ENCODE results near the gene EHHADH.

EHHADH gene

DNA sequence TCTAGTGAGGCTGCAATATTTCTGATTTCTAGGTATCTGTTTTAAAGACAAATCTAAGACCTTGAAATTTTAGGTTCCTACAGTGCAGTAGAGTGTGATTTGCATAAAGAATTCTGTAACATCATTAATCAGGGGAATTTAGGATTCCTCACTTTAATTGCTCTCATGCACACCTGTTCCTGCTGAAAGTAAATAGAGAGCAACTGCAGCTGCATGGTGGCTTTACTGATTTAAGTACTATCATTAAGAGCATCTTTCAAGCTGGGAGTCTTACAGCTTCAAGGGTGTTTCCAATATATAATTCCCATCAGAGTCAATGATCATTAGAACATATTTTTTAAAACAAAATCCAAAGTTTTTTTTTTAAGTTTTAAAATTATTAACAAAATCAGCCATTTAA lies 65.0 kb downstream of the EHHADH start:
- DNase-seq, result no peak

GRCh38 chr3:185187391-185187790 lies 66.5 kb downstream of the EHHADH start:
- no peak for DNase-seq

DNA sequence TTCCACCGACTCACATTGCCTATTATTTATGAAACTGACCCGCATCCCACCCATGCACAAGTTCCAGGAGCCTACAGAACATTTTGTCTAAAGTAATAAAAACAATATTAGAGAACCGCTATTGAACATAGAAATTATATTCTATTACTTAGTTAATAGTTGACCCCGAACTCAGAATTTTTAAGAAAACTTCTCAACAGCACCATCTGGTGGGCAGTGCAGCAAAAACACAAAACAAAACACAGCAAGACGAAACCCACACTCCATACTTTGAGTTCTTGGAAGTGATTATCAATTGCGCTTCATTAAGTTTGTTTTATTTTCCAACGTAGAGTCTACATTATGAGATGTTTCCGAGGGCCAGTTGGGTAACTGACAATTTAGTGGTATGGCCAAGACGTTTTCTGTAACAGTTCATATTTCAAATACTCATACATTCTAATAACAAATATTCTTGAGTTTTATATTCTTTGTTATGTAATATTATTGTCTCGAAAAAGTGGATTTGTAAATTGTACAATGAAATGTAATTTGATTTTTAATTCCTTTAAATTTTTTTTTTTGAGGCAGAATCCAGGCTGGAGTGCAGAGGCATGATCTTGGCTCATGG lies 77.0 kb downstream of the EHHADH start:
- peak; percentile 57 for DNase-seq

DNA sequence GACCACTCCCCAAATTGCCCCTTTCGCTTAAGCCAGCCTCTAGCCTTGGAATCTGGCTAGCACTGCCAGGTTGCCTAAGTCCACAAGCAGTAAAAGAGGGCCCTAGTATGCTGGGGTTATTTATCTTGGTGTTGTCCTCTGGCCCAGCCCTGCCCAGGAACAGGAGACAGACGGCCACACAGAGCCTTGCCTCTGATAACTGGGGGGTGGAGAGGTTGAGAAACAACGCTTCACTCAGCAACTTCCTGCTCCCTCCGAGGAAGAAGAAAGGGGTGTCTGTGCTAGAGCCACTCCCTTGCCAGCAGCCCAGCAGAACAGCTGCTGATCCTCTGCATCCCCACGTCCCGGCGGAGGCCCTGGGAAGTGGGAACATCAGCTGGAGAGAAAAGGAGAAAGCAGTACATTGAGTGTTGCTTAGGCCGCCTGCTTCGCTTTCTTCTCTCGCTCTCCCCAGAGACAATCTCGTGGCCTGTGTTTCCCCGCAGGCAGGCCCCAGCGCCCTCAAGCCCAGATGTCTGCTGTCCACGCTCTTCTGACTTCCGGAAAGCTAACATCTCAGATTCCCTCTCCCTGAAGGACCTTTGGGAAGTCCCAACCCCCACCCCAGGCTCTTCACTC lies 78.4 kb downstream of the EHHADH start:
- DNase-seq, result peak; percentile 24

- DNase-seq, result no peak
Observed at GRCh38 chr3:185172086-185173049, 81.5 kb downstream of the EHHADH start.

DNA sequence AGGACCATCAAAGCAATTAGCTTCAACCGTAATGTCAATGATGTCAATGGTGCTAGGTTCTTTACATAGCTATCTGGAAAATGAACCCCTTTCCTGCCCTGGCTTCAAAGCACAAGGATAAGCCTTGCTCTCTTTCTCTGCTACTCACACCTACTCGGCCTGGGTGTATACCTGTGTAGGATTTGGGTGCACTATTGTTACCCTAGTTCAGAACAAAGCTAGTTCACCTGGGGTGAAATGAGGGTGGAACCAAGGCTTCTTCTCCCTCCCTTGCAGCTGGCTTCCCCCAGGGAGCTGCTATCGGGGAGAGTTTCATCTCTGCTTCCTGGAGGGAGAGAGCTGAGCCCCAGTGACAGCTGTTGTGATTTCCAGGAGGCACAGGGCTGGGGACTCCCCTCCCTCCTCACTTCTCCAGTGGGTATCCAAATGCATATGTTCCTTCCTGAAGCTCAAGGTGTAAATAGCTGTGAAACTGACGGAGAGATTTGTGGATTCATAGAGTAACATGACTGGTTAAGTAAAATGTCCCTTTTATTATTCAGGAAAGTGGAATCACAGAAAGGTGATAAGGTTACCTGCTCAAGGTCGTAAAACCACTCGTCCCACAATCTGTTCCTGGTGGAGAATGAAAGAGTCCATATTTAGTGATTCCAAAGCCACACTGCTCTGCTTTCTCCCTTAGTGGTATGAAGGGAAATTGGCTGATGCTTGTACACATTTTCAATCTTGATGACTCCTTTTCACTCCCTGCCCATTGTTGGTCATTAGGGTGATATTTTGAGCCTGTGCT lies 89.2 kb downstream of the EHHADH start:
- DNase-seq, result no peak

DNA sequence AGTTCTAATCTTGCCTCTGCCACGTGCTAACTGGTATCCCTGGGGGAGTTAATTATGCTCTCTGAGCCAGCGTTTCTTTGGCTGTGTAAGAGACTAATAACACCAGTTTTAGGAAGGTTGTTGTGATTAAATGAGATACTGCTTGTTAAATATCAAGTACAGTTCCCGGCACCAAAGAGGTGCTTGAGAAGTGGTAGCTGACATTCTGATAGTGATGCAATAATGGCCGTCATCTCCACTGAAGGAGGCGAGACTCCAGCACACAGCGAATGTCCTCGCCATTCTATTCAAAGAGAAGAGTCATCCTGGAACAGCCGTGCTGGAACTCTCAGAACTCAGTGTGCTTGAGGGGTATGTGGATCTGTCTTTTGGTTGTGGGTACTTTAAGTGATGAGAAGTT lies 91.2 kb downstream of the EHHADH start:
- DNase-seq, result no peak

- no peak for DNase-seq
Observed at GRCh38 chr3:185161761-185162160, 92.1 kb downstream of the EHHADH start.

DNA sequence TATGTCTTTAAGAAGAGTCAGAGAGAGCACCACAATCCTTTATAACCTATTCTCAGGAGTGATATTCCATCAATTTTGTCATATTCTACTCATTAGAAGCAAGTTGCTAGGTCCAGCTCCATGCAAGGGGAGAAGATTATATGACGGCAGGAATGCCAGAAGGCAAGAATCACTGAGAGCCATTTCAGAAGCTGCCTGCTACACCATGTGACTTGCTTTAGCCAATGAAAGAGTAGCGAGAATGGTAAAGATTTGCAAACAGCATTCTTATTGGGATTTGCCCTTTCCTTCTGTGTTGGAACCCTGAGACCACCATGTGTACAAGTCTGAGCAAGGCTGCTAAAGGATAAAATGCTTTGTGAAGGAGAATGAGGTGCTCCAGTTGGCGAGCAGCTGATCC lies 96.5 kb downstream of the EHHADH start:
- DNase-seq, result no peak

GRCh38 chr3:185155678-185156077 lies 98.2 kb downstream of the EHHADH start:
- DNase-seq, result no peak

GRCh38 chr3:185153861-185154629 lies 99.8 kb downstream of the EHHADH start:
- DNase-seq, result no peak

GRCh38 chr3:185153171-185153771 lies 100.6 kb downstream of the EHHADH start:
- no peak for DNase-seq

DNA sequence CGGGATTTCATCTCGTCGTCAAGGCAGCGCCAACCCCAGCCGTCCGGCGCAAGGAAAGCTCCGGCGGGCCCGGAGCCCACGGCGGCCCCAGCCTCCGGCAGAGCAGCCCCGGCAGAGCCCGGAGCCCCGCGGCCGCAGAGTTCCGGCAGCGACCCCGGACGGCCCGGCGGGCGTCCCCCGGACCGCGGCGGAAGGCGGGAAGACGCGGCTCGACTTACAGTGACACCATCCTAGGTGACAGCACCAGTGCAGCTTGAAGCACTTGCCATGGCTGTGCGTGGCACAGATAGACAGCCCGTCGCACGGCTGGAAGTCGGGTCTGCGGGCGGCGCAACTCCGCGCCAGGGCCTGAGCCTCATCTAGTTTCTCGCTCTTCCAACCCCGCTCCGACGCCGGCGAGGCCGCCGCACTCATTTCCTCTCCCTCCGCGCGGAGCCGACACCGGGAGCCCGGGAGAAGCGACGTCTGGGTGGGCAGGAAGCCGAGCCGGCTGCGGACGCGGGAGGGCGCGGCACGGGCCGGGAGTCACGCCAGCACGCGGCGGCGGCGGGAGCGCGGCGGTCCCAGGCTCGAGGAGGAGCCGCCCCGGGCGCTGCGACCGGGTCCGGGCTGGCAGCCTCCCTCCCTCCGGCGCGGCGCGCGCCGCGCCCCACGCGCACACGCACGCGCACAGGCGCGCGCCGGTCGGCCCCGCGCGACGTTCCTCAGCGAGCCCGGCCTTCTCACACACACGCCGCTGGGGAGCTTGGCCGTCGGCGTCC lies 101.3 kb downstream of the EHHADH start, which contains the start of gene C3orf70:
C3orf70 (minus strand) TSS at position 651 of the 761 bp plus-strand sequence; CDS start at position 414, 237 bp downstream.
- DNase-seq, result peak; percentile 40

DNA sequence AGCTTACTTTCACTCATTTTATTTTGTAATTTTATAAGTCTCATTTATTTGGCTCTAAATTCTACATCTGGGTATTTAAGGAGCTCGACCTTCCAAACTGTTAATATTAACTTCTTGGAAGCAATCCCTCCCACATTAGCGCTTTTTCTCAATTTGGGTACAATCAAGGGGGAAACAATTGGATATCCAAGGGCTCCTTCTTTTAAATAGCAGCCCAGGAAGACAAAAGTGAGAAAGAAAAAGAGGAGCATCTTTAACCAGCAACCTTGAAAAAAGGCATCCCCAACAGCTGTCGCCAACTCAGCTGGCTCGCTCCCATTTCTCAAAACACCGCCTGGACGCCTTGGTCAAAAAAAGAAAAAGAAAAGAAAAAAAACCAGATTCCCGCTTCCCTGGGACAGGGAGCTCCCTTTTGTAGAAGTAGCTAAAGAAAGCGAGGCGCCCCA lies 101.9 kb downstream of the EHHADH start:
- no peak for DNase-seq

GRCh38 chr3:185151101-185151963 lies 102.5 kb downstream of the EHHADH start:
- no peak for DNase-seq

- no peak for DNase-seq
Observed at GRCh38 chr3:185150561-185150960, 103.3 kb downstream of the EHHADH start.

DNA sequence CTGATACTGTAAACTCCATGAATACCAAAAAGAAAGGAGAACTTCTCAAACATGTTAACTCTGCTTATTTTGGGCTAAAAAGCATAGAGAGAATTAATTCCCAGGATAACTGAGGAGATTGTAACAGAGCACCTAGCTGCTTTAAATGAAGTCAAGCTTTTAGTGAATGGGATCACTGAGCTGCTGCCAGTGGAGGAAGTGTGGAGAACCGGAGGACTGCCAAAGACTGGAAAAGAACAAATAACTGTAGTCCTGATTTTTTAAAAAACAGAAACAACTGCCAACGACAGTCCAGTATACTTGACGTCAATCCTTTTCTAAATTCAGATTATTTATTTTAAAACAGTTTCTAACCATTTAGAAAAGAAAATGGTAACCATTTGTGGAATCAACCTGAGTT lies 104.3 kb downstream of the EHHADH start:
- no peak for DNase-seq

- no peak for DNase-seq
Observed at GRCh38 chr3:185145511-185145910, 108.3 kb downstream of the EHHADH start.

GRCh38 chr3:185144784-185145183 lies 109.1 kb downstream of the EHHADH start:
- DNase-seq, result no peak

Data from suppressor macrophage treated with lipopolysaccharide for 4 hours (primary cell).